ENCODE results near the gene AWAT2.

AWAT2 gene

GRCh38 chrX:70049925-70050324, at the start of gene AWAT2:
Gene AWAT2 (minus strand): TSS chrX:70049938. CDS start chrX:70049932, 6 bp downstream.
- no peak for DNase-seq

GRCh38 chrX:70096052-70096451, 46.3 kb upstream of the AWAT2 start:
- DNase-seq, result no peak

DNA sequence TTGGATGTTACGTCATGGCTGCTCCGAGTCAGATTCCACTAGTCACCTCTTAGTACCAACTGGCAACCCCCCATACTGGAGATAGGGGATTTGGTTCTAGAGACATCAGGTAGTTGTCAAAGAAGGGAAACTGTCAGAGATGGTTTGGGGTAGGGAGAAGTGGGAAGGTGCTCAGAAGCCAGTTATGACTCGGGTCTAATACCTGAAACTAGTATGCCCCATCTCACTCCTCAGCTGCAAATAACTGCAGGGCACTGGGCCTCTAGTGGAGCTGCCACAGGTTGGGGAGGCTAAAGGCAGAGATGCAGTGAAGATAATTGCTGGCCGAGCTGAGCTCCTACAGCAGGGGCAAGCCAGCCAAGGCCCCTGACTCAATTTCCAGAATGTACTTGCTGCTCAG, 42.5 kb upstream of the AWAT2 start:
- DNase-seq, result no peak

DNA sequence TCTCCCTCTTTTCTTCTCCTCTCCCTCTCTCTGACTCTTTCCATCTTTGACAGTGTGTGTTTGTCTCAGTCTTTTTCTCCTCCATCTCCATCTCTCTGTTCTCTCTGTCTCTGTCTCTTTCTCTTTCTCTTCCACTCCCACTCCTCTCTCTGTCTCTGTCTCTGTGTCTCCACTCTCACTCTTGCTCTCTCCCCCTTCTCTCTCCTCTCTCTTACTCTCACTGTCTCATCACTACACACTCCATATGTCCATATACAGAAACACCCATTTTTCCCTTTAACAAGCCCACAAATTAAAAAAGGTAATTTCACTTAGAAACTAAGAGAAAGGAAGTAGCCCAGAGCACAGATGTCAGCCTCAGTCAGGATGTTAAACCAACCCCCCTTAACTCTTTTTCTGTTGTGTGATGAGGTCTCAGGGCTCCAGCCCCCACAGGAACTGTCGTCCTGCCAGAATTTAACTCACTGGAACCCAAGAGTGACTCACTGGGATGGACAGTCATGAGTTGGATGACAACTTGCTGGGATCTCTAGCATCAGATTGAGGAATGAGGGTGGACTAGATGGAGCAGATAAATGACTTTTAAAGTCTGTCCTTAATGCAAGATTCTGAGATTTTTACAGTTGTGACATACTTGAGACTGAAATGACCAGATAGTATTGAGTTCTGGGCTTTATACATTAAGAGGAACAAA, 40.0 kb upstream of the AWAT2 start:
- no peak for DNase-seq

- no peak for DNase-seq
Observed at GRCh38 chrX:70088751-70089150, 39.0 kb upstream of the AWAT2 start.

DNA sequence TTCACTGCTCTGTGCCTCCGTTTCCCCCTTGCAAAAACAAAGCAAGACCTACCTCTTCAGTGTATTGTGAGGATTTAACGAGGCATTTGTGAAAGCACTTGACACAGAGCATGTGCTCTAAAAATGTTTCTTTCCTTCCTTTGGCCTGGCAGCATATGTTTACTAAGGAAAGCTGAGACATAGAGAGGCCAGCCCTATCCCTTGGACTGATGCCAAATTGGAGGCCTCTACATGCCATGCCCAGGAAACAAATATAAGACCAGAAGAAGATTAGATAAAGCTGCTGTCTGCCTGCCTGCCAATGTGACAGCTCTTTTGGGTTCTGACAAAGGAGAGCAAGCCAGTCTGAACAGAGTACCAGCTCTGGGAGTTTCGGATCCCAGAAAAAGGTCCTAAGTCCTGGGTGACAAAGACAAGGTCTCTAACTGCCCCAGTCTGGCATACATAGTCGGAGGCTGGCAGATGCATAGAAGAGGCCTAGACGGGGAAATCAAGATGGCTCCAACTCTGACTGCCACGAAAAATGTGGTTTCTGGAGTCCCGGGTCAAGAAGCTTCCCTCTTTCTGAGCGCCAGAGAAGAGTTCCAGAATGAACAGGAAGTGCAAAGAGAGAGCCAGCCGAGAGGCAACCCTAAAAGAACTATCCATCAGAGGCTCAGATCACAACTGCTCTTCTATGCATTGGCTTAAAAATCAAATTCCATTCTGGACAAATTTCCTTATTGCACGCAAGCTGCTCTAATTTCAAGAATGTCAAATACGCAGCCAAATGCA, 38.3 kb upstream of the AWAT2 start:
- no peak for DNase-seq

- no peak for DNase-seq
Observed at GRCh38 chrX:70084592-70085240, 35.0 kb upstream of the AWAT2 start.

- no peak for DNase-seq
Observed at GRCh38 chrX:70082723-70083122, 33.0 kb upstream of the AWAT2 start.

- no peak for DNase-seq
Observed at GRCh38 chrX:70079870-70080269, 30.1 kb upstream of the AWAT2 start.

DNA sequence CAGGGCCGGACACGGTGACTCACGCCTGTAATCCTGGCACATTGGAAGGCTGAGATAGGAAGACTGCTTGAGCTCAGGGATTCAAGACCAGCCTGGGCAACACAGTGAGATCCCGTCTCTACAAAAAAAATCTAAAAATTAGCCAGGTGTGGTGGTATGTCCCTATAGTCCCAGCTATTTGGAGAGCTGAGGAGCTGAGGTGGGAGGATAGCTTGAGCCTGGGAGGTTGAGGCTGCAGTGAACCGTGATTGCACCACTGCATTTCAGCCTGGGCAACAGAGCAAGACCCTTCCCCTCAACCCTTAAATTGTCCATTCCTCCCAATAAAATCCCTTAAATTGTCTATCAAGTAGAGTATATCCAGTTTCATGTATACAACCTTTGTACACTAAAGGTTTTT, 29.6 kb upstream of the AWAT2 start:
- no peak for DNase-seq

DNA sequence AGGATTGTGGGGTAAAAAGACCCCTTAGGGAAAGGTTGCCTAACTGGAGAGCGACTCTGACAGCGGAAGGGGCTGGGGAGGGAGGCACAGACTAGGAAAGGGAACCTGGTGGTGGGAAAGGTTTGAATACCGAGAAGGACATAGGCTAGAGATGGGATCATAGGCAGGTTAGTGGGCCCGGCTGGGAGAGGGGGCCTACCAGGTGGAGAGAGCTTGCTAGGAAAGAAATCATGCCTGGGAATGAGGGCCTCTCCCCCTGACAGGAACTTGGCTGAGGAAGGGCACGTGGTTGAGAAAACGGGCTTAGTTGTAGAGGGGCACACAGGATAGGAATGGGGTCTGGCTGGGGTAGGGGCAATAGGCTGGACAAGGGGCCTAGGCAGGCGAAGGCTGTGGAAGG, 16.9 kb upstream of the AWAT2 start:
- DNase-seq, result no peak

GRCh38 chrX:70062961-70063550, 13.3 kb upstream of the AWAT2 start:
- DNase-seq, result no peak

DNA sequence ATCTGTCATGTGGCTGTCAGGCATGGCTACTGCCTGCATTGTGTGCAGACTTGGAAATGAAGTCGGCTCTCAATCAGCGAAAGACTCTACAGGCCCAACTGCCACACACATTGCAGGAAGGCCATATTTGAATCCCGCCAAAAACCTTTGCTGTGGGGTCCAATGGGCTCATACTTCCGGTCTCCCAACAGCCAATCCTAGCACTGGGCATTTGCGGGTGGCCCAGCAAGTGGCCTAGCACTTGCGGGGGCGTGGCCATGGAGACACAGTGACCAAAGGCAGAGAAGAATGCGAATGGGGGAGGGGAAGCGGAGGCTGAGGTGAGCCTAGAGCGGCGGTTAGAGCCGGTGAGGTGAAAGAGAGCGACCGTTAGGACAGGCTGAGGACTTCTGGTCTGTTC, 12.3 kb upstream of the AWAT2 start, which contains the start of gene OTUD6A:
TSS of gene OTUD6A (plus strand) at position 382 of the 400 bp plus-strand sequence. CDS start 68 bp downstream, outside the sequence.
- no peak for DNase-seq

- DNase-seq, result no peak
Observed at GRCh38 chrX:70054391-70054790, 4.7 kb upstream of the AWAT2 start.

DNA sequence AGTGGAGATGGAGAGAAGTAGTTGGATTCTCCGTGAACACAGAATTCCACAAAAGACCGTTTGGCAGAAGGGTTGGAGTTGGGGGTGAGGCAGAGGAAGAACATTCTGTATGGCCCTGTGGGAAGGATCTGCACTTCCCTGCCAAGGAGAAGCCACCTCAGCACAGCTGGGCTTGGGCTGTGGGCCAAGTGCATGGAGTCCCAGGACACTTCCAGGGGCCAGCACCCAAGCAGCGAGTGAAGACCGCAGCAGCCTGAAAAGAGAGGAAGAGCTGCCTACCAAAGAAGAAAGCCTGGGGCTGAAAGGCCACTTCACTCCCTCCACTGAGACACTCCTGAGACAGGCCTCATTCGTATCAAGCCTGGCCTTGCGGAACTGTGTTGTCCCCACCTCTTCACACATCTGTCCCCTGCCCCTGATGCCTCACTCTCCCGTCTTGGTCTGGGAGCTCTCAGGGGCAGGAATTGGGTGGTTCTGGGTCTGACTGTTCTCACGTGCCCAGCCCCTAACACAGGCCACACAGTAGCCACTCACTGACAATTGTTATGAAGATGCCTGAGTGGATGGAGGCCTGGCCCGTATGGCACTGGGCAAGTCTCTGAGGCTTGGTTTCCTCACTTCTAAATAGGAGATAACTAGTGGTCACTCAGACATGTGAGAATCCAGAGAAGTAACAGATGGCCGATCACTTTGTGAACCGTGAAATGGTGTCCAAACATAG, 3.3 kb upstream of the AWAT2 start:
- DNase-seq, result no peak

GRCh38 chrX:70049406-70049805, 332 bp downstream of the AWAT2 start:
- no peak for DNase-seq

- no peak for DNase-seq
Observed at GRCh38 chrX:70046978-70047377, 2.8 kb downstream of the AWAT2 start.

DNA sequence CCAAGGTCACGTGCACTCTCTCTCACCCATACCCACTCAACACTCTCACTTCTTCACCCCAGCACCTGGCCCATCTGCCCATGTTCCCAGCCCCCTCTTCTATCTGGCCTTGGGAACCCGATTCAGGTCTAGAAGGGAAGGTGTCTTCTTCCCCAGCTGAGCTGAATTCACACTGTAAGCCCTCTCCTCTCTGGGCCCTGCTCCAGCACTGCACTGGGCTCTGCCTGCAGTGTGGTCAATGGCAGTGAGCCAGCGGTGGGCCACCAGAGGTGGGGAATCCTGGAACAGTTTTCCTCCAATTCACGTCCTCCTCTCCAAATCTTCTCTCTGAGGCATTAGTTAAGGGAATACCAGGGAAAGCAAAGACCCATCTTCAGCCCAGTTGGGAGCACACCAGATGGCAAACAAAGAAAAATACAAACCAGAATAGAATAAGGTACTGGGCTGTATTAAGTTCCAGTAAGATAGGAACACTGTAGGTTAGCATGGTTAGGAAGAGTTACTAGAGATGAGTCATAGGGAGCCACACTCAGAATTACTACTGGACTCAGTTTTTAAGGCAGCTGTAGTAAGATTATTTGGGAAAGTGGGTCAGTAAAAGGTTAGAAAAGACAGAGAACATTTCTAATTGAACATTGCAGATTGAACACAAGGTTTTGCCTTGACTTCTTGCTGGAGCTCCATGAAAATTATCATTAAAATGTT, 5.0 kb downstream of the AWAT2 start:
- no peak for DNase-seq

DNA sequence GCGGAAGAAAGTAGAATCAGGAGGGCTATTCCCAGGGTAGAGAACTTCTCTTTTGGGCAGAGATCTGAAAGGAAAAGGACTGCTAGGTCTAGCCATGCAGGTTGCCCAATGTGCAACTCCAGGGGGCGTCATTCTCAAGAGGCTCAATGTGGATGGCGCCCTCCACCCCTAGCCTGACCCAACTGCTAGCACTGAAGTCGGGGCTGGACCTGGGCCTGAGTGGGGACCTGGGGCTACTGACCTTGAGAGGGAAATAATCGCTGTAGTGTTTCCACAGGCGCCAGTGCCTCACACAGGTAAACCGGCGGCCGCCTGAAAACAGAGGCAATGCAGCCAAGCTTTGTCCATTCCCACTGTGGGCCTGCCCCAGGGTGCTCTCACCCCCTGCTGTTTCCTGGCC, 6.1 kb downstream of the AWAT2 start:
- no peak for DNase-seq

- DNase-seq, result no peak
Observed at GRCh38 chrX:70042399-70043371, 7.1 kb downstream of the AWAT2 start.

DNA sequence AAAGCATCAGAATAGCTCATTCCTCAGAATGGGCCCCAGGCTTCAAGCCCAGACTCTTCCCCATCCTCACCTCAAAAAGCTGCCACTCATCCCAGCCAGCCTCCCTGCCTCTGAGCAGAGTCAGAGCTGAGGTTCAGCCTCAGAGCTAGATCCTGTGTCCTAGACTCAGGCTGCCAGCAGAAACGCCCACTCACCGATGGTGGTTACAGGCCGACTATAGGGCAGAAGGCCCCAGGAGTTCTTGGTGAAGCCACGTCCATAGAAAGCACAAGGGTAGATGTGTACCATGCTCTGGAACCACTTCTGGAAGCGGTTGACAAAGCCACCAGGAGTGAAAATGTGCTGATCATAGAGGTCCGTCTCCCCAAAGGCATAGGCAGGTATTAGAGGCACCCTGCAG, 7.7 kb downstream of the AWAT2 start:
- no peak for DNase-seq

Measured in right forelimb (tissue), 1 donor.